GM12874 (cell line): ENCODE results near the gene CTSA.

Experiments used
- TF ChIP-seq, protein P1 (sequence below): IDR thresholded peaks from 2 replicates; pipeline ENCODE4 v1.5.1; 2011; ENCODE audit warnings: low read depth, mild to moderate bottlenecking, control low read depth, low read length, moderate library complexity; ENCODE audit not compliant: insufficient read depth

The CTSA gene

DNA sequence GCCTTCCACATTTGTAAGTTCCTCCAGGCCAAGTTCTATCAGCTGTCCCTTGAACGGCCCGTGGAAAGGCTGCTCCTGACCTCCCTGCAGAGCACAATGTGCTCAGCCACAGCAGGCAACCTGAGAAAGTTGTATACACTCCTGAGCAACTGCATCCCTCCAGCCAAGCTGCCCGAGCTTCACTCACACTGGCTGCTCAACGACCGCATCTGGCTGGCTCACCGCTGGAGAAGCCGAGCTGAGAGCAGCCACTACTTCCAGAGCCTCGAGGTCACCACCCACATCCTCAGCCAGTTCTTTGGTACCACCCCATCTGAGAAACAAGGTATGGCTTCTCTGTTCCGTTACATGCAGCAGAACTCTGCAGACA, 8.1 kb upstream of the CTSA start:
- TF ChIP-seq, protein P1, sequence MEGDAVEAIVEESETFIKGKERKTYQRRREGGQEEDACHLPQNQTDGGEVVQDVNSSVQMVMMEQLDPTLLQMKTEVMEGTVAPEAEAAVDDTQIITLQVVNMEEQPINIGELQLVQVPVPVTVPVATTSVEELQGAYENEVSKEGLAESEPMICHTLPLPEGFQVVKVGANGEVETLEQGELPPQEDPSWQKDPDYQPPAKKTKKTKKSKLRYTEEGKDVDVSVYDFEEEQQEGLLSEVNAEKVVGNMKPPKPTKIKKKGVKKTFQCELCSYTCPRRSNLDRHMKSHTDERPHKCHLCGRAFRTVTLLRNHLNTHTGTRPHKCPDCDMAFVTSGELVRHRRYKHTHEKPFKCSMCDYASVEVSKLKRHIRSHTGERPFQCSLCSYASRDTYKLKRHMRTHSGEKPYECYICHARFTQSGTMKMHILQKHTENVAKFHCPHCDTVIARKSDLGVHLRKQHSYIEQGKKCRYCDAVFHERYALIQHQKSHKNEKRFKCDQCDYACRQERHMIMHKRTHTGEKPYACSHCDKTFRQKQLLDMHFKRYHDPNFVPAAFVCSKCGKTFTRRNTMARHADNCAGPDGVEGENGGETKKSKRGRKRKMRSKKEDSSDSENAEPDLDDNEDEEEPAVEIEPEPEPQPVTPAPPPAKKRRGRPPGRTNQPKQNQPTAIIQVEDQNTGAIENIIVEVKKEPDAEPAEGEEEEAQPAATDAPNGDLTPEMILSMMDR, result no peak

- TF ChIP-seq, protein P1, result no peak
Observed at GRCh38 chr20:45886590-45887345, 4.4 kb upstream of the CTSA start.

DNA sequence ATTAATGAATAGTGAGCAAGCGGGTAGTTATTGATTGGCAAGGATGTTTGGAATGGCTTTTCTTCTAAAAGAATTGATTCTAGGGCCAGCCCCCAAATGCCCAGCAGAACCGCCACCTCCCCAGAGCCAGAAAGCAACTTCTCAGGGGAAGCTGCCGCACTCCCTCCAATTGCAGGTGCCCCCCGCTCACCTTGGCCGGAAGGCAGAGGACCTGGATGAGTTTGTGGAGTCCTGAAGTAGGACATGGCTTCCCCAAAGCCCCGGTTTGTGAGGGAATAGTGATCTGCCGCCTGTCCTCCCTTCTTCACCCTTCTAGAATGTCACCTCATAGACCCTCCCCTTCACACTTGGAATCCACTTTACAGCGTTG, 3.8 kb upstream of the CTSA start, which contains the start of gene SPATA25:
TSS of gene SPATA25 (minus strand) at position 277 of the 370 bp plus-strand sequence. CDS start at position 245, 32 bp downstream.
- TF ChIP-seq, protein P1, result no peak

DNA sequence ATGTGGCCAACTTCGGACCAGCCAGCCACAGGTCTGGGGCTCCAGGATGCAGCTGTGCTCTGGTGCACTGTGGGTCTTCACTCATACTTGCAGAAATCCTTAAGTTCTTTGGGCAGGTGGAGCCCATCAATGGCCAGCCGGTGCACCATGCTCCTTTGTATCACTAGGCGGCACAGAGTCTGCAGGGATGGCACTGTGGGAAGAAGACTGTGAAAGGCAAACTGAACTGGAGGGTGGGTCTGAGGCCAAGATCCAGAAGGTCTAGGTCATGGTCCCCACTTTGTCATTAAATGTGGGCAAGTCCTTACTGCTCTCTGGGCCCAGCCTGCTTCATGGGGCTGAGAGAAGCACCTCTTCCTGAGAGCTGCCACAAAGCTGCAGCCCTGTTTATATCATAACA, 2.5 kb upstream of the CTSA start:
- TF ChIP-seq, protein P1, result no peak

GRCh38 chr20:45890077-45890984, 804 bp upstream of the CTSA start:
- TF ChIP-seq, protein P1, result peak; percentile 48; the same call in 1 of the 2 replicates

DNA sequence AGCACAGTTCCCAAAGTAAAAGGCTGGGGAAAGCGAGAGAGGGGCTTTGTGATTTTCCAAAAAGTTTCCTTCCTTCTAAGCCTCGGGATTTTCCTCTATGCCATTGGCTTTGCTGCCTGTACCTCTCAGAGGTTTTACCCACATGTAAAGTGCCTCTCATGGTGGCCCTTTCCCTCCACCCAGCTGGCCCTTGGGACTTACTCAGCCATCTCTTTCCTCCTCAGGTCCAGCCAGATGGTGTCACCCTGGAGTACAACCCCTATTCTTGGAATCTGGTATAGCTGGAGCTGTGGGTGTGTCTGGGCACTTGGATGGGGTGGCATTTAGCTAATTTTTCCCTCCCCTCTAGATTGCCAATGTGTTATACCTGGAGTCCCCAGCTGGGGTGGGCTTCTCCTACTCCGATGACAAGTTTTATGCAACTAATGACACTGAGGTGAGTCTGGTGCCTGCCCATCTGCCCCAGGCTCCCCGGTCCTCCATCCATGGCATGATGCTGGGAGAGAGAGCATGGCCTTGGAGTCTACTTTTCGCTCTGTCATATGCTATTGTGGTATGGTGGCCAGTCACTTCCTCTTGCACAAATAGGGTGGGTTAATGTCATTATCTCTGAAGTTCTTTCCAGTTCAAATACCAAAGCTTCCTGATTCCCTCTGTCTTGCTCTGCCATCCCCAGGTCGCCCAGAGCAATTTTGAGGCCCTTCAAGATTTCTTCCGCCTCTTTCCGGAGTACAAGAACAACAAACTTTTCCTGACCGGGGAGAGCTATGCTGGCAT, 1.1 kb downstream of the CTSA start:
- TF ChIP-seq, protein P1, result no peak
